Endothelial cell of umbilical vein (primary cell): ENCODE measurements around the gene BCL2L13. TPM values are rescaled to one million over a fixed set of nuclear protein-coding genes. Genes with fewer than 3 reads are reported as not detected.

Experiments used
- BruUV-seq: library from RNA; stranded (reverse); fragments of 400-500 nt; replicated peaks from 2 replicates; lab custom pipeline; 2021; lab: Mats Ljungman, UMichigan
- CTCF ChIA-PET: fragments of 300-600, 350-600 bp; sonication (Branson Sonifier 250); formaldehyde crosslinking; loops from one replicate; lab custom pipeline; 2021; ENCODE audit warnings: antibody characterized with exemption, inconsistent platforms; lab: Charles Lee
- POLR2A ChIA-PET: fragments of 300-600, 350-600 bp; sonication (Branson Sonifier 250); formaldehyde crosslinking; loops from one replicate; lab custom pipeline; 2021; ENCODE audit warnings: antibody characterized with exemption, inconsistent platforms; lab: Charles Lee
- DNase-seq: peaks from one replicate; pipeline ENCODE4 v3.0.0-alpha.2; 2011; ENCODE audit warnings: low read depth, low spot score
- FAIRE-seq: peaks from 2 replicates; lab custom pipeline; 2011; peaks lifted over from hg19 to GRCh38; lab: Jason Lieb, UNC
- H2AFZ ChIP-seq: 2 replicates; pipeline ENCODE4 v1.6.0; 2012; ENCODE audit warnings: low read depth, low read length, control low read depth, inconsistent platforms
- H3K27ac ChIP-seq: 2 replicates; pipeline ENCODE4 v1.5.1; 2011; ENCODE audit warnings: low read depth, mild to moderate bottlenecking, control low read depth, low read length, moderate library complexity; ENCODE audit not compliant: insufficient read depth
- H3K27me3 ChIP-seq, 2 experiments: 2 replicates each; pipeline versions ENCODE4 v1.6.0 to v1.6.1; 2011; ENCODE audit warnings: low read length in 2 of 2, mixed read lengths in 1 of 2; ENCODE audit not compliant: control insufficient read depth in 2 of 2, insufficient read depth in 2 of 2
- H3K36me3 ChIP-seq, 2 experiments: 2 replicates in 1 of 2; 3 replicates in 1 of 2; pipeline ENCODE4 v1.5.1; 2011; ENCODE audit warnings: low read length in 2 of 2, mild to moderate bottlenecking in 1 of 2, moderate library complexity in 1 of 2; ENCODE audit not compliant: control insufficient read depth in 2 of 2, insufficient read depth in 2 of 2; ENCODE audit errors: extremely low read depth in 1 of 2
- H3K4me1 ChIP-seq: 3 replicates; pipeline ENCODE4 v1.5.1; 2011; ENCODE audit warnings: mild to moderate bottlenecking, low read length; ENCODE audit not compliant: control insufficient read depth, insufficient read depth; ENCODE audit errors: extremely low read depth
- H3K4me2 ChIP-seq: 2 replicates; pipeline ENCODE4 v1.6.1; 2011; ENCODE audit warnings: low read length, control low read depth, mixed read lengths; ENCODE audit not compliant: insufficient read depth
- H3K4me3 ChIP-seq, 3 experiments: fragments of 200-600 bp in 1 of 3; sonication (generic), shearing (Covaris generic) in 1 of 3; replicated peaks in 1 of 3; 2 replicates each; pipeline ENCODE4 v1.5.1; 2011 to 2016; ENCODE audit warnings: control low read depth in 3 of 3, low read length in 3 of 3, mild to moderate bottlenecking in 2 of 3, inconsistent platforms in 1 of 3, low read depth in 1 of 3, moderate library complexity in 1 of 3; ENCODE audit not compliant: insufficient read depth in 1 of 3
- H3K79me2 ChIP-seq: 2 replicates; pipeline ENCODE4 v1.6.0; 2012; ENCODE audit warnings: low read length, inconsistent platforms; ENCODE audit not compliant: control insufficient read depth, insufficient read depth
- H3K9ac ChIP-seq: replicated peaks from 2 replicates; pipeline ENCODE3; 2011; ENCODE audit warnings: low read length, control low read depth; ENCODE audit not compliant: insufficient read depth; ENCODE audit errors: extremely low read depth
- H3K9me1 ChIP-seq: replicated peaks from 3 replicates; pipeline ENCODE4 v1.6.0; 2011; ENCODE audit warnings: mild to moderate bottlenecking, low read length; ENCODE audit not compliant: control insufficient read depth, insufficient read depth; ENCODE audit errors: extremely low read depth
- H3K9me3 ChIP-seq: replicated peaks from 2 replicates; pipeline ENCODE4 v1.5.1; 2012; ENCODE audit warnings: low read length, inconsistent platforms; ENCODE audit not compliant: control insufficient read depth, insufficient read depth
- H4K20me1 ChIP-seq: replicated peaks from 2 replicates; pipeline ENCODE3; 2011; ENCODE audit warnings: mild to moderate bottlenecking, low read length; ENCODE audit not compliant: control insufficient read depth, insufficient read depth; ENCODE audit errors: extremely low read depth
- CTCF ChIP-seq, 2 donors: IDR thresholded peaks; 1 replicate in 1 of 2; 2 replicates in 1 of 2; pipeline ENCODE4 v1.5.1; 2011; ENCODE audit warnings: low read length in 2 of 2, mild to moderate bottlenecking in 2 of 2, moderate library complexity in 2 of 2, control low read depth in 1 of 2, inconsistent platforms in 1 of 2, low read depth in 1 of 2; ENCODE audit not compliant: insufficient read depth in 1 of 2; ENCODE audit errors: extremely low read depth in 1 of 2
- EZH2 ChIP-seq: IDR thresholded peaks from 2 replicates; pipeline ENCODE4 v1.6.1; 2012; ENCODE audit warnings: borderline replicate concordance, low read depth, mild to moderate bottlenecking, moderate library complexity, low read length, inconsistent platforms; ENCODE audit not compliant: severe bottlenecking
- FOS ChIP-seq: IDR thresholded peaks from 2 replicates; pipeline ENCODE4 v1.6.1; 2011; ENCODE audit warnings: mild to moderate bottlenecking, low read length, moderate library complexity, borderline replicate concordance; ENCODE audit not compliant: insufficient read depth
- GATA2 ChIP-seq: IDR thresholded peaks from 2 replicates; pipeline ENCODE4 v1.7.0; 2011; ENCODE audit warnings: low read depth, mild to moderate bottlenecking, moderate library complexity, mixed read lengths, low read length; ENCODE audit not compliant: insufficient read length, insufficient read depth
- JUN ChIP-seq: IDR thresholded peaks from 2 replicates; pipeline ENCODE4 v1.6.1; 2011; ENCODE audit warnings: borderline replicate concordance, low read depth; ENCODE audit not compliant: insufficient read length, insufficient read depth
- MYC ChIP-seq: IDR thresholded peaks from one replicate; pipeline ENCODE4 v1.6.1; 2011; ENCODE audit warnings: mild to moderate bottlenecking, low read depth, low read length
- POLR2A ChIP-seq: IDR thresholded peaks from 2 replicates; pipeline ENCODE4 v1.6.1; 2012; ENCODE audit warnings: low read depth, mild to moderate bottlenecking, control low read depth, low read length
- POLR2AphosphoS5 ChIP-seq: IDR thresholded peaks from 2 replicates; pipeline ENCODE4 v1.6.1; 2012; ENCODE audit warnings: low read depth, mild to moderate bottlenecking, control low read depth, low read length, moderate library complexity; ENCODE audit not compliant: insufficient read depth
- dilution Hi-C: fragments of 300-500 bp; cut with MboI; formaldehyde crosslinking; loops from one replicate; pipeline ENCODE4 v1.15.0; 2019; ENCODE audit warnings: low sequenced_read_pairs; ENCODE audit not compliant: extremely low pct_ligation_motif_present
- intact Hi-C: fragments of 100-400 bp; cut with micrococcal nuclease; formaldehyde crosslinking; loops from one replicate; pipeline ENCODE4 v1.10.0; 2022
- polyA plus RNA-seq, 4 experiments: library from polyadenylated mRNA; depleted of rRNA in 3 of 4; stranded (reverse) in 3 of 4; unstranded in 1 of 4; fragments of >200 nt; gene quantifications; 2 replicates each; pipeline versions ENCODE4 v1.2.1 to v1.2.3, GENCODE V29; 2011 to 2012; ENCODE audit warnings: missing spikeins in 1 of 4
- total RNA-seq: library from RNA; stranded (reverse); gene quantifications from 2 replicates; pipeline ENCODE4 v1.2.3, GENCODE V29; 2021
- TF ChIP-seq, protein P1 (sequence below): IDR thresholded peaks from 2 replicates; pipeline ENCODE4 v1.6.1; 2011; ENCODE audit not compliant: insufficient read depth, insufficient read length

Gene BCL2L13
- total and polyA plus RNA-seq, 2 donors (not counting 3 experiments of a cell fraction or from before 2014, with no cell fraction given), result 28.1 to 36.2 TPM

DNA sequence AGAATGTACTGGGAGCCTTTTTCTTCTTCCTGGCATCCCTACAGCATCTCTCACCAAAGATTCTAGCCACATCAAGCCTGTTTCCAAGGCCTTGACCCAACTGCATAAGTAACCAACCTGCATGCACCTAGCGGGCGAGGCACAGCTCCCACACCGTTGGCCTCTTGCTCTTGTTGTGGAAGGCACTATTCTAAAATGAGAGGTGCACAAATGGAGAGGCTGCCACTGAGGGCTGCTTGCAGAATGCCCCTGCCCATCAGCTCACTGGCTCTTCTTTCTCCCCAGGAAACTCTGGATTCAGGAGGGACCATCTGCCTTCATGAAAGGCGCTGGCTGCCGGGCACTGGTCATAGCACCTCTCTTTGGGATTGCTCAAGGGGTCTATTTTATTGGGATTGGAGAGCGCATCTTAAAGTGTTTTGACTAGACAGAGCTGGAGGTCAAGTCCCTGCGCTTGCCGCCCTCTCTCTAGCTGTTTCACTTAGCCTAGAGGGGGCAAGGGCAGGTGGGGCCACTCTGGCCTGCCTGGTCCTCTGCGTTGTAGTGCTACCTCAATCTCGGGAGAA lies 48.7 kb upstream of the BCL2L13 start:
- FAIRE-seq (no peak), DNase-seq (no peak)
- no peaks in the 10 kb centered on the region for H3K9me3 ChIP-seq
- POLR2A ChIA-PET, result no interaction called here
- H3K9me1 ChIP-seq, result no peaks in the 10 kb centered on the region
- no peaks in the 10 kb centered on the region for H3K79me2 ChIP-seq
- H4K20me1 ChIP-seq, result no peaks in the 10 kb centered on the region
- H3K27me3 ChIP-seq, result no peaks in the 10 kb centered on the region
- no peak overlapping the region for H3K4me2 ChIP-seq
- no TSS peak for BruUV-seq
- H3K4me1 ChIP-seq, result no peaks in the 10 kb centered on the region
- no peak overlapping the region for H3K27ac ChIP-seq
- no peak for TF ChIP-seq POLR2AphosphoS5
- no peak for TF ChIP-seq GATA2
- TF ChIP-seq FOS, result no peak
- TF ChIP-seq JUN, result no peak
- TF ChIP-seq, protein P1, sequence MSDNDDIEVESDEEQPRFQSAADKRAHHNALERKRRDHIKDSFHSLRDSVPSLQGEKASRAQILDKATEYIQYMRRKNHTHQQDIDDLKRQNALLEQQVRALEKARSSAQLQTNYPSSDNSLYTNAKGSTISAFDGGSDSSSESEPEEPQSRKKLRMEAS, result no peak
- no peak for TF ChIP-seq CTCF (IDR thresholded peaks at IDR 0.05; ENCODE audit: extremely low read depth in 1 of 2, insufficient read depth in 1 of 2, low read depth in 1 of 2, low read length in 2 of 2)
- TF ChIP-seq POLR2A, result no peak
- no peak for TF ChIP-seq MYC
- TF ChIP-seq EZH2, result no peak
- CTCF ChIA-PET, result interaction anchor here (0.6 kb wide), 1 partner anchor 153 kb away, joined by 3 read pairs; no protein-coding TSS in a partner anchor
- intact Hi-C loops (no loop called here), dilution Hi-C loops (no loop called here)
- no peak overlapping the region for H3K4me3 ChIP-seq
- H3K9ac ChIP-seq, result no peak overlapping the region
- H3K36me3 ChIP-seq, result peaks cover 16 to 24% of the 10 kb centered on the region in 2 experiments
- no peak overlapping the region for H2AFZ ChIP-seq
